HEK293 (cell line): Measurements from ENCODE around the gene SIKE1.

ENCODE experiments used
- CTCF ChIA-PET: fragments of 350-600 bp; formaldehyde crosslinking; extraction: SDS; loops from one replicate; lab custom pipeline; 2021; ENCODE audit warnings: antibody characterized with exemption; lab: Yijun Ruan, JAX
- POLR2A ChIA-PET: fragments of 300-600 bp; formaldehyde crosslinking; extraction: SDS; loops from one replicate; lab custom pipeline; 2020; ENCODE audit warnings: antibody characterized with exemption, inconsistent platforms; lab: Yijun Ruan, JAX
- H3K27ac ChIP-seq: fragments of 200-500 bp; sonication (Bioruptor generic); 2 replicates; pipeline ENCODE4 v1.5.1; 2014; ENCODE audit warnings: low read depth, low read length, control low read depth, inconsistent platforms; ENCODE audit errors: extremely low read depth
- H3K36me3 ChIP-seq, 2 experiments: fragments of 200-500 bp in 1 of 2; sonication (Bioruptor generic) in 1 of 2; 1 replicate in 1 of 2; 2 replicates in 1 of 2; pipeline ENCODE4 v1.5.1; 2014 to 2017; ENCODE audit warnings: inconsistent platforms in 2 of 2, low read length in 2 of 2; ENCODE audit not compliant: control insufficient read depth in 2 of 2, insufficient read depth in 1 of 2
- H3K4me1 ChIP-seq: fragments of 200-500 bp; sonication (Bioruptor generic); 2 replicates; pipeline ENCODE4 v1.5.1; 2014; ENCODE audit warnings: mild to moderate bottlenecking, low read length, inconsistent platforms; ENCODE audit not compliant: control insufficient read depth, insufficient read depth
- H3K4me3 ChIP-seq: 2 replicates; pipeline ENCODE4 v1.5.1; 2011; ENCODE audit warnings: low read depth, mild to moderate bottlenecking, control low read depth, low read length, moderate library complexity
- H3K9me3 ChIP-seq: fragments of 200-500 bp; sonication (Bioruptor generic); 2 replicates; pipeline ENCODE4 v1.5.1; 2014; ENCODE audit warnings: low read depth, low read length, inconsistent platforms; ENCODE audit not compliant: control insufficient read depth, insufficient read depth
- BCL11A ChIP-seq: fragments of 450-650 bp; formaldehyde crosslinking; IDR thresholded peaks from 2 replicates; pipeline ENCODE4 v1.5.1; 2016; ENCODE audit warnings: low read depth, missing biosample characterization, missing genetic modification characterization
- KLF17 ChIP-seq: fragments of 450-650 bp; formaldehyde crosslinking; IDR thresholded peaks from 2 replicates; pipeline ENCODE4 v1.5.1; 2016; ENCODE audit warnings: missing biosample characterization, missing genetic modification characterization
- PRDM10 ChIP-seq: fragments of 450-650 bp; formaldehyde crosslinking; IDR thresholded peaks from 2 replicates; pipeline ENCODE4 v1.5.1; 2016; ENCODE audit warnings: missing biosample characterization, missing genetic modification characterization
- TSHZ1 ChIP-seq: fragments of 450-650 bp; formaldehyde crosslinking; IDR thresholded peaks from 2 replicates; pipeline ENCODE4 v1.5.1; 2016; ENCODE audit warnings: missing biosample characterization, missing genetic modification characterization, borderline replicate concordance
- WT1 ChIP-seq: fragments of 450-650 bp; formaldehyde crosslinking; IDR thresholded peaks from 2 replicates; pipeline ENCODE4 v1.5.1; 2016; ENCODE audit warnings: missing biosample characterization, missing genetic modification characterization
- ZBTB44 ChIP-seq: fragments of 450-650 bp; IDR thresholded peaks from 2 replicates; pipeline ENCODE4 v1.5.1; 2018; ENCODE audit warnings: missing biosample characterization, mild to moderate bottlenecking, missing genetic modification characterization
- ZNF530 ChIP-seq: fragments of 450-650 bp; formaldehyde crosslinking; IDR thresholded peaks from 2 replicates; pipeline ENCODE4 v1.5.1; 2016; ENCODE audit warnings: low read depth, missing biosample characterization, missing genetic modification characterization
- ZNF561 ChIP-seq: fragments of 450-650 bp; IDR thresholded peaks from 2 replicates; pipeline ENCODE4 v1.5.1; 2018; ENCODE audit warnings: missing biosample characterization, missing genetic modification characterization, borderline replicate concordance
- TF ChIP-seq, protein P1 (sequence below): fragments of 450-650 bp; IDR thresholded peaks from 2 replicates; pipeline ENCODE4 v1.5.1; 2018; ENCODE audit warnings: missing biosample characterization, missing genetic modification characterization
- TF ChIP-seq, protein P2 (sequence below): fragments of 450-650 bp; formaldehyde crosslinking; IDR thresholded peaks from 2 replicates; pipeline ENCODE4 v1.5.1; 2016; ENCODE audit warnings: missing biosample characterization, missing genetic modification characterization

Gene SIKE1

GRCh38 chr1:114820392-114820791 is 39.9 kb upstream of the SIKE1 start:
- no peaks in the 10 kb centered on the region for H3K9me3 ChIP-seq
- H3K4me1 ChIP-seq, result no peaks in the 10 kb centered on the region
- no peak overlapping the region for H3K4me3 ChIP-seq
- H3K27ac ChIP-seq, result no peak overlapping the region
- no peaks in the 10 kb centered on the region for H3K36me3 ChIP-seq
- ChIA-PET CTCF (no interaction called here), POLR2A (no interaction called here)
- TF ChIP-seq ZNF561 (tag by site-specific recombination) (no peak), BCL11A (tag by site-specific recombination) (no peak), PRDM10 (tag by site-specific recombination) (no peak), KLF17 (tag by site-specific recombination) (no peak), ZNF530 (tag by site-specific recombination) (no peak), WT1 (tag by site-specific recombination) (no peak), TSHZ1 (tag by site-specific recombination) (no peak), ZBTB44 (tag by site-specific recombination) (no peak)
- TF ChIP-seq, protein P1, sequence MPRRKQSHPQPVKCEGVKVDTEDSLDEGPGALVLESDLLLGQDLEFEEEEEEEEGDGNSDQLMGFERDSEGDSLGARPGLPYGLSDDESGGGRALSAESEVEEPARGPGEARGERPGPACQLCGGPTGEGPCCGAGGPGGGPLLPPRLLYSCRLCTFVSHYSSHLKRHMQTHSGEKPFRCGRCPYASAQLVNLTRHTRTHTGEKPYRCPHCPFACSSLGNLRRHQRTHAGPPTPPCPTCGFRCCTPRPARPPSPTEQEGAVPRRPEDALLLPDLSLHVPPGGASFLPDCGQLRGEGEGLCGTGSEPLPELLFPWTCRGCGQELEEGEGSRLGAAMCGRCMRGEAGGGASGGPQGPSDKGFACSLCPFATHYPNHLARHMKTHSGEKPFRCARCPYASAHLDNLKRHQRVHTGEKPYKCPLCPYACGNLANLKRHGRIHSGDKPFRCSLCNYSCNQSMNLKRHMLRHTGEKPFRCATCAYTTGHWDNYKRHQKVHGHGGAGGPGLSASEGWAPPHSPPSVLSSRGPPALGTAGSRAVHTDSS (tag by site-specific recombination), result no peak
- TF ChIP-seq, protein P2, sequence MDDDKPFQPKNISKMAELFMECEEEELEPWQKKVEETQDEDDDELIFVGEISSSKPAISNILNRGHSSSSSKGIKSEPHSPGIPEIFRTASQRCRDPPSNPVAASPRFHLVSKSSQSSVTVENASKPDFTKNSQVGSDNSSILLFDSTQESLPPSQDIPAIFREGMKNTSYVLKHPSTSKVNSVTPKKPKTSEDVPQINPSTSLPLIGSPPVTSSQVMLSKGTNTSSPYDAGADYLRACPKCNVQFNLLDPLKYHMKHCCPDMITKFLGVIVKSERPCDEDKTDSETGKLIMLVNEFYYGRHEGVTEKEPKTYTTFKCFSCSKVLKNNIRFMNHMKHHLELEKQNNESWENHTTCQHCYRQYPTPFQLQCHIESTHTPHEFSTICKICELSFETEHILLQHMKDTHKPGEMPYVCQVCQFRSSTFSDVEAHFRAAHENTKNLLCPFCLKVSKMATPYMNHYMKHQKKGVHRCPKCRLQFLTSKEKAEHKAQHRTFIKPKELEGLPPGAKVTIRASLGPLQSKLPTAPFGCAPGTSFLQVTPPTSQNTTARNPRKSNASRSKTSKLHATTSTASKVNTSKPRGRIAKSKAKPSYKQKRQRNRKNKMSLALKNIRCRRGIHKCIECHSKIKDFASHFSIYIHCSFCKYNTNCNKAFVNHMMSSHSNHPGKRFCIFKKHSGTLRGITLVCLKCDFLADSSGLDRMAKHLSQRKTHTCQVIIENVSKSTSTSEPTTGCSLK (tag by site-specific recombination), result no peak
